ENCODE measurements around the gene PDSS2.
"Not testable (repeated sequence)": the region's sequence is repeated elsewhere in the genome, so short reads cannot be mapped to it uniquely, and the experiment has no call there.

Gene PDSS2

DNA sequence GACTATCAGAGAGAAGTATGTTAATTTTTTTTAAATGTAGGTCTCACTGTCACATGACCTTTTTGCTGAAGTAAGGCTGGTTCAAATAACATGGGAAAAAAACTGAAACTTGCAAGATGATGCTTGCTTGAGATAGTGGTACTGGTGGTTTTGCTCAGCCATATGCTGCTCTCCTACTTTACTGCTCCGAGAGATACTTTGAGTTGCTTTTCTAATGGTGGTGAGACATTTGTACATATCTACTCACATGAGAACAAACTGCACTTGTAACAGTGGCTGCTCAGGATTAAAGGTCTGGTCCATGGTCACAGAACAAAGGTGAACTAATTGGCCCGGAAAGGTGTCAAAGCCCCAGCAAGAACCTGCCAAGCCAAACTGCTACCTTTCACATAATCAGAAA is 237.8 kb downstream of the PDSS2 start:
- no peak for DNase-seq (ENCODE audit: low read depth in 2 of 3, low spot score in 2 of 3)

DNA sequence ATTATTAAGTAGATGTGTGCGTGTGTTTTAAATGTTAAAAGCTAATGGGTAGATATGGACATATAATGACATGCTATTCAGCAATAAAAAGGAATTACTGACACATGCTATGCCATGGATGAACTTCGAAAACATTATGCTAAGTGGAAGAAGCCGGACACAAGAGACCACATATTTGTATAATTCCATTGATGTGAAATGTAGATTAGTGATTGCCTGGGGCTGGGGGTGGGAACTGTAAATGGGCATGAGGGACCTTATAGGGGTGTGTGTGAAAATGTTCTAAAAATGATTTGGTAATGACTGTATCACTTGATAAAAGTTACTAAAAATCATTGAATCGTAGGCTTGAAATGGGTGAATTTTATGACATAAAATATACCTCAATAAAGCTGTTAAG is 239.5 kb downstream of the PDSS2 start:
- no peak for DNase-seq (ENCODE audit: low read depth in 2 of 3, low spot score in 2 of 3)

DNA sequence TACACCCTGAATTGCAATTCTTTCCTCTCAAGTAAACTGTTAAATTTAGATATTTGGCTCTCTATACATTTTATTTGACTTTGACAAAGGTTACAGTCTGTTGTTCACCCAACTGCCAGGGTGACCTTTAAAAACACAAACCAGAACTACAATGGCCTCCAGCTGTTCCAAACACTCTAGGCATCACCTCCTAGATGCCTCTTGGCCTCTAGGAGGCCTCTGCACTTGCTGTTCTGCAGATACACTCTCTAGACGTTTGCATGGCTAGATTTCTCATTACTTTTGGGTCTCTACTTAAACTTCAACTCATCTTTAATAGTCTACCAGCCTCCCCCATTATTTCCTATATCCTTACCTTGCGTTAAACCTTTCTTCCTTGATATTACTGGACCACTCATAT is 241.2 kb downstream of the PDSS2 start:
- DNase-seq (ENCODE audit: low read depth in 2 of 3, low spot score in 2 of 3) = no peak

DNA sequence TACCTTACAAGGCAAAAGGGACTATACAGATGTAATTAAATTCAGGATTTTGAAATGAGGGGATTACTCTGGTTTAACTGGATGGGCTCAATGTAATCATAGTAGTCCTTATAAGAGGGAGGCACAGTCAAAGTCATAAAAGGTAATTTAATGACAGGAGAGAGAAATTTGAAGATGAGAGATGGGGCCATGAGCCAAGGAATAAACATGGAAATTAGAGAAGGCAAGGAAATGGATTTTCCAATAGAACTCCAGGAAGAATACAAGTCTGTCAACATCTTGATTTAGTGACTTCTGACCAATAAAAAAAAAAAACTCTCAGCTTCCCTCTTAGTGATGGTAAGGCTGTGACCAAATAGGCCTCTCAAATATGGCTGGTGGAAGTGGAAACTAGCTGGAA is 242.1 kb downstream of the PDSS2 start:
- no peak for DNase-seq (ENCODE audit: low read depth in 2 of 3, low spot score in 2 of 3)

DNA sequence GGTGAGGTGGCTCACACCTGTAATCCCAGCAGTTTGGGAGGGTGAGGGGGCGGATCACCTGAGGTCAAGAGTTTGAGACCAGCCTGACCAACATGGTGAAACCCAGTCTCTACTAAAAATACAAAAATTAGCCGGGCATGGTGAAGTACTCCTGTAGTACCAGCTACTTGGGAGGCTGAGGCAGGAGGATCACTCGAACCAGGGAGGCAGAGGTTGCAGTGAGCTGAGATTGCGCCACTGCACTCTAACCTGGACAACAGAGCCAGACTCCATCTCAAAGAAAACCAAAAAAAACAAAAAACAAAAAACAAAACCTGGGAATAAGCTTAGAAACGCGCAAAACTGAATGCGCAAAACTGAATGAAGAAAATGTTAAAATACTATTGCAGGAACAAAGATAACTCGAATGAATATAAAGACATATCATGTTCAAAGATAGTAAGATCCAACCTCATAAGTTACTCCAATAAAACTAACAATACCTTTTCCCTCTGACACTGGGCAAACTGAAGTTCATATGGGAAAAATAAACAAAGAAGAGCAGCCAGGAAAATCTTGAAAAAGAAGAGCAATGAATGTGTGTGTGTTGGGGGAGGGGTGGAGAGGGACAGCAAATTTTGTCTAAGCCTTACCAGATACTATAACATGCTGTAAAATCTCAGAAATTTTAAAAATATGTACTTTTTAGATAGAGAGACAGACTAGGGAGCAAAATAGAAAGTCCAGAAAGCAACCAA is 243.0 kb downstream of the PDSS2 start:
- DNase-seq (ENCODE audit: low read depth in 2 of 3, low spot score in 2 of 3) = no peak

DNA sequence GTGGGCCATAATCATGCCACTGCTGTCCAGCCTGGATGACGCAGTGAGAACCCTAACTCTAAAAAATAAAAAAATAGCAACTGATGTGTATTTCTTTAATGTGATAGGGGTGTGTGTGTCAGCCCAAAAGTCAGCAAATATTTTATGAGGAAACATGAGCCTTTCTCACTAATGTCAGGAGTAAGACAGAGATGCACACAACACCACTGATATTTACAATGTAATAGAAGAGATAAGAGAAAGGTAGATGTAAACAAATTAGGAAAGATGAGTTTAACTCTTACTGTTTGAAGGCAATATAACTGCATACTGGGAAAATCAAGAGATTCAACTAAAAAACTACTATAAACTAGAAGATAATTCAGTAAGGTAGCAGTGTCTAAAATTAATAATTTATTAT is 244.0 kb downstream of the PDSS2 start:
- no peak for DNase-seq (ENCODE audit: low read depth in 2 of 3, low spot score in 2 of 3)

DNA sequence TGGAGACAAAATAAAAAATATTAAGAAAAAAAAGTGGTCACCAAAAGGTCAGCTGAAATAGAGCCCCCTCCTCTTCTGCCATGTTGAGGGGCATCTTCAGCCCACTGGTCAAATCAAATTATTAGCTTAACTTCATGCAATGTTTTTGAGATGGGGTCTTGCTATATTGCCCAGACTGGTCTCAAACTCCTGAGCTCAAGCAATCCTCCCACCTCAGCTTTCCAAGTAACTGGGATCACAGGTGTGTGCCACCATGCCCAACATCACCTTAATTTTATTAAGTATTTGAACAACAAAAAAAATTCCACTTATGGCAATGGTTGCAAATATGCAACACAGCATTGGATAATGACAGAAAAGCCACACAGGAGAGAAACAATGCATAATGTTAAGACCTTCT is 244.7 kb downstream of the PDSS2 start:
- no peak for DNase-seq (ENCODE audit: low read depth in 2 of 3, low spot score in 2 of 3)

DNA sequence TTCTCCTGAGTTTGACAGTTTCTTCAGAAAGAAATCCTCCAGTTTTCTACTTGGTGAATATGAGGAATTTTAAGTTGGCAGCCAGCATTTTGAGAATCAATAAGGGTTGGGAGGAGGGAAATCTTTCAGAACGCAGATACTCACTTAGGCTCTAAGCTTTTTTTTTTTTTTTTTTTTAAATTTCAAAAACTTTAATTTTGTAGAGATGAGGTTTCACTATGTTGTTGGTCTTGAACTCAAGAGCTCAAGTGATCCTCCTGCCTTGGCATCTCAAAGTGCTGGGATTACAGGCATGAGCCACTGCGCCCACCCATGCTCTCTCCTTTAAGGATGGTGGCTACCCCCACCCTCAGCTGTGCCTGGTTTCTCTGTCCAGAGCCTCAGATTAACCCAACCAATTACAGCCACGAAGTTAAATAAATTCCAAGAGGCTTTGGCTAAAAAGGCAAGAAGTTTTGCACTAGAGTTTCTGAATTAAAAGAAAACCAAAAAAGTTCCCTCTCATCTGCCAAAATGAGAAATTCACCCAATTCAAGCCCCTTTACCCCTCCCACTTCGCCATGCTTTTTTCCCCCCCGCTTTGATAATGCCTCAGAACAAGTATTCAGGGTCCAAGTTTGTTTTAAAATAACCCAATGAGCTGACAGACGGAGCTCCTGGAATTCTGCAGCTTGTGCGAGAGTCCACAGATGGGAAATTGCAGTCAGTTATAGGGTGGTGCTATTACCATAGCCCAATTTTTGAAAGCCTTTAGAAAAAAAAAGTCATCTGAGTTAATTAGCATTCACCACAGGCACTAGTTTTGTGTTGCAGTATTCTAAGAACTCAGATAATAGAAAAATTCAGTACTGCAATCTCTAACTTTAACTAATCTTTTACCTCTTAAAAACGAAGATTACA is 249.7 kb downstream of the PDSS2 start:
- DNase-seq (ENCODE audit: low read depth in 2 of 3, low spot score in 2 of 3) = no peak

DNA sequence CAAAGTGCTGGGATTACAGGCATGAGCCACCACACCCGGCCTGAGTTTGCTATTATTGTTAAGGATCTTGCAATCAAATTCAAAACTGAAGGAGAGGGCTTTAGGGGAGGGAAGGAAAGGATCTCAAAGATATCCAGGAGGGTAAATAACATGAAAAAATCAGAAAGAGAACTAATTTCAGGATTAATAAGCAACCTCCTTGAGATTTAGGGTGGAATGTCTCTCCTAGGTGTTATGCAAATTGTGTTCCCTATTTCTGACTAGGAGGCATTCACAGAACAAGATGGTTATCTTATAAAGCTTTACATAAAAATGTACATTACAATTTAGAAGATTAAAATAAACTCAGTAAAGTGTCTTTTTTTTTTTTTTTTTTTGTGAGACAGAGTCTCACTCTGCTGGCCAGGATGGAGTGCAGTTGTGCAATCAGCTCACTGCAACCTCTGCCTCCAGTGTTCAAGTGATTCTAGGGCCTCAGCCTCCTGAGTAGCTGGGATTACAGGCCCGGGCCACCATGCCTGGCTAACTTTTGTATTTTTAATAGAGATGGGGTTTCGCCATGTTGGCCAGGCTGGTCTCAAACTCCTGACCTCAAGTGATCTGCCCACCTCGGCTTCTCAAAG is 252.0 kb downstream of the PDSS2 start:
- DNase-seq (ENCODE audit: low read depth in 2 of 3, low spot score in 2 of 3) = no peak

DNA sequence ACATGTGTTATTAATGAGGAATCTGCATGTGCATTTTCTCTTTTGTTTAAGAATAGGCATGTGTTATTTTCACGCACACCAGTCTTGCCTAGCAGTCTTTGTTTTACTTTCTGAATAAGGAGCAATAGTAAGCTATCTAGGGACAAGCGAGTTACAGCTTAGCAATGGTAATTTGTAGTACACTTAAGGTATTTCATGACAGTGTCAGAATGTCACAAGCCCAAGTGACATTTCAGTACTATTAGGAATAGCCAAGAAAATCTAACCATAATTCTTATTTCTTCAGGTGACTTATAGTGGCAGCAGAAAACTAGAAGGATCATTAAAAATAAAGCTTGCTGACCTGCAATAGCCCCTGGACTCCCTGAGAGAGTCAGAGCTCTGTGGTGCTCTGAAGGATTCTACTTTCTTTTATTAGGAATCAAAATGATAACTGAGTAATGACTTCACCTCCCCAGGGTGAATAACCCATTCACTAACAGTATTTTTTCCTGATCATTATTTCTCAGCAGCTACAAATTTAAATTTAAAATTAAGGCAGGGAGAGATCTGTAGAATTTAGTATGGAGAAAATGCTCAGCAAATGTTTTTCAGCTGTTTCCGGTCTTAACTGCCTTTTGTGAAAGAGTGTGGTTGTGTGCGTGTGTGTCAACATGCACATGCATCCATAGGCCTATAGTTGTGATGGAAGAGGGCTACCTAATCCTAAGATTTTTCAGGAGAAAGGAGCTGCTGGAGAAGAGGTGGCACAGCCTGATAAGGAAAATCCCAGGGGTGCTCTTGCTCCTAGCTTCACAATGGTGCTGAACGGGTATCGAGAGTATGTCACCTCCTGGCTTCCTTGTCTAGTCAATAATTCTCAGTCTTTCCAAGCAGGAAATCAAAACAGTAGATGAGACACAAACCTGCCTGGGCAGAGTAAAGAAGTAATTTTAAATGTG is 254.0 kb downstream of the PDSS2 start:
- DNase-seq (ENCODE audit: low read depth in 2 of 3, low spot score in 2 of 3) = no peak

DNA sequence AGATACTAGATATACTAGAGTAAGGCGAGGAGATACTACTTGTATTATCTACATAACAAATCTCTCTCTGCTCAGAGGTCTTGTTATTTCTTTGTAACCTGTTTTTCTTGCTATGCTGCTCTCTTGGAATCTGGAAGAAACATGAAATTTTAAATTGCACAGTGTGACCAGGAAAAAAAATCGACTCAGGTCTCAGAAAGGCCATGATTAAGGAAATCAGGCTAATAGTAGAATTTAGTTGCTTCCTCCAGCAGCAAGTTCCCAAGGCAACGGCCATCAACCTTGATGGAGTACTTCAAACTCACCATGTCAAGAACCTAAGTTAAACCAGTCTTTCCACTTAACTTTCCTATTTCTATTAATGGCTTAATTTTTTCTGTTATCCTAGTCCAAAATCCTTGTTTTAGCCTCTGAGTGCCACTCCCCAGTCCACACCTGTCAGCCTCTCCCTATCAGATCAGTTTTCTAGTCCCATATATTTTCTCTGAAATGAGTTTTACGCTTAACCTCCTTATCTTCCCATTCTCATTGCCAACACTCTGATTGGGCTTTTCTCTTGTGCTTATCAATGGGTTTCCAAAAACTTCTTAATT is 256.4 kb downstream of the PDSS2 start:
- DNase-seq (ENCODE audit: low read depth in 2 of 3, low spot score in 2 of 3) = no peak

DNA sequence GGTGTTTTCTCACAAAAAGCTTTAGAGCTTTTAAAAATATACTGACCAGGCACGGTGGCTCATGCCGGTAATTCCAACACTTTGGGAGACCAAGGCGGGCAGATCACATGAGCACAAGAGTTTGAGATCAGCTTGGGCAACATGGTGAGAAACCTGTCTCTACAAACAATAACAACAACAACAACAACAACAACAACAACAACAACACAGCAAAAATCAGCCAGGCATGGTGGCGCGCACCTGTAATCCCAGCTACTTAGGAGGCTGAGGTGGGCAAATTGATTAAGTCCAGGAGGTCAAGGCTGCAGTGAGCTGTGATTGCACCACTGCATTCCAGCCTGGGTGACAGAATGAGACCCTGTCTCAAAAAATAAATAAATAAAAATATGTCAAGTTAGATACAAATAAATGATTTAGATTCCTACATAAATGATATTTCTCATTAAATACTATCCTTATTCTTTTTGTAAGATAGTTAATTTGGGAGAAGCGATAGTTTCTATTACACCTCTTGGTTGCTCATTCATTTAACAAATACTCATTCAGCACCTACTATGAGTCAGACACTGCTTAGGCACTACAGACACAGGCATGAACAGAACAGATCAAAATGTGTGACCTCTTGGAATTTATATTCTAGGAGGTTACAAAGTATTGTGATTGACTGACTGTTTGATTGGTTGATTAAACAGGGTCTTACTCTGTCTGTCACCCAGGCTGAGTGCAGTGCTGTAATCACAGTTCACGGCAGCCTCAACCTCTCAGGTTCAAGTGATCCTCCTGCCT is 260.5 kb downstream of the PDSS2 start:
- DNase-seq (ENCODE audit: low read depth in 2 of 3, low spot score in 2 of 3) = no peak

DNA sequence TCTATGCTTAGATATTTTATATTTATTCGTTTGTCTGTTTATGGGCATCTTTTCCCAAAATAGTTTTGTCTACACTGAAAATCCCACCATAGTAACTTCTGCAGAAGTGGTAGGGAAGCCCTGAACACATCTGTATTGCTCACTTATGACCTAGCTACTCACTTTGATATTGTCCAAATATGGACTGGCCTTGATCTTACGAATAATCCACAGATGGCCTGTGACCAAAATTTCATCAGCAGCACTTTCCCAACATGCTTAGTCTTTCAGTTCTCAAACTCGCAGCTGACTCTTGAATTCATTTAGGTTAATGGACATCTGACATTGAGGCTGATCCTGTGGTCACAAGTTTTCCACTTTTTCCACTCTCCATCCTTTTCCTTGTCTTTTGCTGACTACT is 263.2 kb downstream of the PDSS2 start:
- no peak for DNase-seq (ENCODE audit: low read depth in 2 of 3, low spot score in 2 of 3)

DNA sequence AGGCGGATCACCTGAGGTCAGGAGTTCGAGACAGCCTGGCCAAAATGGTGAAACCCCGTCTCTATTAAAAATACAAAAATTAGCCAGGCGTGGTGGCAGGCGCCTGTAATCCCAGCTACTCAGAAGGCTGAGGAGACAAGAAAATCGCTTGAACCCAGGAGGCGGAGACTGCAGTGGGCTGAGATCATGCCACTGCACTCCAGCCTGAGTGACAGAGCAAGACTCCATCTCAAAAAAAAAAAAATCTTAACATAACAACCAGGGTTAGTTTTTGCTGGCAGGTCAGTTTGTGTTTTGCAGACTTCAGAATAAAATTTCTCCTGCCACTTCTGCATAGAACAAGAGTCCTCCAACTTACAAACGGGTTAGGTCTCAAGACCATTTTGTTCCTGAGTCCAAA is 264.6 kb downstream of the PDSS2 start:
- not testable (repeated sequence) for DNase-seq (ENCODE audit: low read depth in 2 of 3, low spot score in 2 of 3)

DNA sequence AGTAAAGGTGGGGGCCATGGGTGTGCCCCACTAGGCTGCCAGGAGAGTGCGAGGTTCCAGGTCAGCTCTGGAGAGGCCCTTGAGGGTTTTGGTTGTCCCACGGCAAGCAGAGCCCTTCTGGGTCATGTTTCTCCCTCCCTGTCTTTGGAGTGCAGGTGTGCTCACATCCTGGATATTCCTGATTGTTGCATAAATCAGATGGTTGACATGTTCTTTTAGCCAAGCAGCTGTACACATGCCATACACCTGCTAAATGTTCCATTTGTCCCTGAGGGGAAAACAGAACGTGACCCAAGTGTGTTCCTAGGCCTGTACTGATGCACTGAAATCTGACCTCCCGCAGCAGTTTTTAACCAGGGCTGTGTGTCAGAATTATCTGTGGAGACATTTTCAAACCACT is 266.5 kb downstream of the PDSS2 start:
- no peak for DNase-seq (ENCODE audit: low read depth in 2 of 3, low spot score in 2 of 3)

DNA sequence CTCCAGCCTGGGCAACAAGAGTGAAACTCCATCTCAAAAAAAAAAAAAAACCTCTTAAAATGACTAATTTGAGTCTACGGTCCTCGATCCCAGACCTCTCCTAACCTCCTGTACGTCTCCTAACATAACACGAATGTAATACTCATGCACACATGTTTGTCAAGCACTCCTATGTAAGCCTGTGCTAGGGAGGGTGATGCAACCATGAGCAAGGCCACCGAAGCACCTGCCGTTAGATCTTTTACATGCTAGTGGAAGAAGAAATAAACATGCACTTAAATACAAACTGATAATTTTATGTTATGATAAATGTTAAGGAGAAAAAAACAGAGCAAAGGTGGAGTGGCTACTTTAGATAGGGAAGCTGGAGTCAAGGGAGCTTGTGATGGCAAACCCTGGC is 271.7 kb downstream of the PDSS2 start:
- DNase-seq (ENCODE audit: low read depth in 2 of 3, low spot score in 2 of 3) = no peak

DNA sequence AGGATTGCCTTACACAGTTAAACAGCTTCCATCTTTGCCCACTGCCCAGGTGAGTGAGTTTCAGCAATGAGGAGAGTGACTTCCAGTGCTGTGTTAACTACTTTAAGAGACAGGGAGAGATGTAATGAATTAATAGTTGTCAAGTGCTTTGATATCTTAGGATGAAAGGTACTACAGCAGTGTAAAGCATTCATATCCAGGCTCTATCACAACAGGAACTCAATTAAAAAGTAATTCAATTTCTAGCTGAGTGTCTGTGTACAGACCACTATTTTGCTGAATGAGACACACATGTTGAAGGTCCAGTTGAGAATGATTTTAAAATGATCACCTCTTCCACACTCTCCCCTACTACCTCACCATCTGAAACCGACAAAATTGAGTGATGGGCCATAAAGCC is 273.3 kb downstream of the PDSS2 start:
- DNase-seq (ENCODE audit: low read depth in 2 of 3, low spot score in 2 of 3) = no peak

DNA sequence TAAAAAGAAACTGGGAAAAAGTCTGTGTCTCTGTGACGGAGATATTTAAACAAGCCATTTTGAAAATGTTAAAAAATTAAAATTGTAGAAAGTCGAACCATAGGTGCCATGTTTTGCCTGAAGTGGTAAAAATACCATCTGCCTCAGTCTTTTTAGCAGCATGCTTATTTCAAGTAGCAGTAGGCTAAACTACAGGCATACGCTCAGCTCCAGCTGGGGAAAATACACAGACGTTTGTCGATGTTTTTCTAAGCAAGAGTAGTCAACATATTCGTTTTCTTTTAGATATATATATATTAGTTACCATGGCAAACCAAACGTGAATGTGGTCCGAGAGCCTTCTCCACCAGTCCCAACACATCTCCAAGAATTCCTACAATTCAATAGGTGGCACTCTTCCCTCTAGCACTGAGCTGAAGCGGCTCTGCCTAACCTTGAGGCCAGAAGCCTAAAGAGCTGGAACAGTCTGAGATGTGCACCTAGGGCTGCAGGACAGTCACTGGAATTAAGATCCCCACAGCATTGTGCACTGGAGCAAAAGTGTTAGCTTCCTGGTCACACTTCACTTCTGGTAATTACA is 273.9 kb downstream of the PDSS2 start:
- no peak for DNase-seq (ENCODE audit: low read depth in 2 of 3, low spot score in 2 of 3)

DNA sequence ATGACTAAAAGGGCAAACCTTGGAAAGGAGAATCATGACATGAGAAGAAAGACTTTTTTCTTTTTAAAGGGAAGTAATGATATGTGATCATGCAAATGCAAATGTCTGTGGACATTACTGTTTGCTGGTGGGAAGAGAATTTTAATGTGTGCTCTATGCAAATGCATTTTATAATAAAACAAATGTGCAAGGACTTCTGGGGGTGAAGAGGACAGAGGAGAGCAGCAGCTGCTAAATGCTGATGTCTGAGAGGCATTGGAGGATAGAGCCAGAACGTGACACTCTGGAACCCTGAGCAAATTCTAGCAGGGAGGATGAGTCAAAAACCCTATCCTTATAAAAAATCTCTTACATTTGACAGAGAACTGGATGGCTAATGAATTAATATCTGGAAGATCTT is 274.9 kb downstream of the PDSS2 start:
- DNase-seq (ENCODE audit: low read depth in 2 of 3, low spot score in 2 of 3) = no peak

DNA sequence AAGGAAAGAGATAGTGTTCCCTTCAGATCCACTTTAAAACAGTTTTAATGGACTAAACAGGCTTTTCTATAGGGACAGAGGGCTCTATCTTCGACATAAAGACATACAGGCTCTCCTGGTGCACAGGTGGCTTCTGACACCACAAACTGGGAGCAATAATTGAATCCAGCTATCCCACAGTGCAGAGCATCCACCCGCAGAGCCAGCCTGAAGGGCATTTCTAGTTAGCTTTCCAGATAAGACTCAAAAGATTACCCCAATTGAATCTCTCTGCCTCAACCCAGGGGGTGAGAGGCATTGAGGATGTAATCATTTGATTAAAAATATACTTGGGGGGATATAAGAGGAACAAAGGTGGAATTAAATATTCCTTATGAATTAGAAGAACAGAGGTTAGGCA is 279.3 kb downstream of the PDSS2 start:
- DNase-seq (ENCODE audit: low read depth in 2 of 3, low spot score in 2 of 3) = no peak
